ENCODE measurements around the gene MRPL24.

Gene MRPL24

DNA sequence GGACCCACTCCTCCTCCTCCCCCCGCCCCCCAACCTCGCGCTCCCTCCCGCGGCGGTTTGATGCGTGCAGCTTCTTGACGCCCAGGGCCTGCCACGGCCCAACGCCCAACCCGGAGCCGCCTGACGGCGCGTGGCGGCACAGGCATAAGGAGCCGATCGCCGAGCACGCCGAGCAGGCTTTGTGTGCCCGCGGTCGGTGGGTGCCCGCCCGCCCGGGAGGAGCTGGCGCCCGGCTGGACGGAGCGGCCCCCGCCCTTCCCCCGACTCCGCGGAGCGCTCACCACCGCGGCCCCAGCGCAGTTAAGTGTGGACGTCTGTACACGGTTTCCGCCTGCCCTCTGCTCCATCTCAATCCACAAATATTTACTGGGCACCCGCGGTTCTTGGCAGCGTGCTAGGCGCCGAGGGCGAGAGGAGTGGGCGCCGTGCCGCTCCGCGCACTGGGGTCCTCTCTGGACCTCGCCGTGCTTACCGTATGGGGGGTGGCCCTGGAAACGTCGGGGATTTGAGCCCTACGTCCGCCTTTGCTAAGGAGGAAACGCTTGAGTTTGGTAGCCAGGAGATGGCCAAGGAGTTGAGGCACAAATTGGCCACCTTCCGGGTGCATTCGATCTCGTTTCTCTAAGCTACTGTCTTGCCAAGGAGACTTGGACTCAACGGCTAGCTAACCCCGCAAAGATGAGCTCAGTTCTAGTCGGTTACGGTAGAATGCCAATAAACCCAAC, 11.0 kb upstream of the MRPL24 start (continued):
- TF ChIP-seq, protein P1, sequence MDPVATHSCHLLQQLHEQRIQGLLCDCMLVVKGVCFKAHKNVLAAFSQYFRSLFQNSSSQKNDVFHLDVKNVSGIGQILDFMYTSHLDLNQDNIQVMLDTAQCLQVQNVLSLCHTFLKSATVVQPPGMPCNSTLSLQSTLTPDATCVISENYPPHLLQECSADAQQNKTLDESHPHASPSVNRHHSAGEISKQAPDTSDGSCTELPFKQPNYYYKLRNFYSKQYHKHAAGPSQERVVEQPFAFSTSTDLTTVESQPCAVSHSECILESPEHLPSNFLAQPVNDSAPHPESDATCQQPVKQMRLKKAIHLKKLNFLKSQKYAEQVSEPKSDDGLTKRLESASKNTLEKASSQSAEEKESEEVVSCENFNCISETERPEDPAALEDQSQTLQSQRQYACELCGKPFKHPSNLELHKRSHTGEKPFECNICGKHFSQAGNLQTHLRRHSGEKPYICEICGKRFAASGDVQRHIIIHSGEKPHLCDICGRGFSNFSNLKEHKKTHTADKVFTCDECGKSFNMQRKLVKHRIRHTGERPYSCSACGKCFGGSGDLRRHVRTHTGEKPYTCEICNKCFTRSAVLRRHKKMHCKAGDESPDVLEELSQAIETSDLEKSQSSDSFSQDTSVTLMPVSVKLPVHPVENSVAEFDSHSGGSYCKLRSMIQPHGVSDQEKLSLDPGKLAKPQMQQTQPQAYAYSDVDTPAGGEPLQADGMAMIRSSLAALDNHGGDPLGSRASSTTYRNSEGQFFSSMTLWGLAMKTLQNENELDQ (tag by site-specific recombination; IDR thresholded peaks at IDR 0.05; ENCODE audit: low read depth), result no peak
- TF ChIP-seq ZNF791 (tag by site-specific recombination; IDR thresholded peaks at IDR 0.05), result no peak
- peak; percentile 79 for TF ChIP-seq ZFHX2 (tag by site-specific recombination; conservative IDR thresholded peaks at IDR 0.05)
- no peak for TF ChIP-seq ZNF239 (tag by site-specific recombination; IDR thresholded peaks at IDR 0.05)
- TF ChIP-seq ZNF501 (tag by site-specific recombination; IDR thresholded peaks at IDR 0.05), result peak; percentile 41; the same call in 1 of the 2 replicates
- TF ChIP-seq GLIS2 (tag by site-specific recombination; IDR thresholded peaks at IDR 0.05), result peak; percentile 75
- TF ChIP-seq, protein P2, sequence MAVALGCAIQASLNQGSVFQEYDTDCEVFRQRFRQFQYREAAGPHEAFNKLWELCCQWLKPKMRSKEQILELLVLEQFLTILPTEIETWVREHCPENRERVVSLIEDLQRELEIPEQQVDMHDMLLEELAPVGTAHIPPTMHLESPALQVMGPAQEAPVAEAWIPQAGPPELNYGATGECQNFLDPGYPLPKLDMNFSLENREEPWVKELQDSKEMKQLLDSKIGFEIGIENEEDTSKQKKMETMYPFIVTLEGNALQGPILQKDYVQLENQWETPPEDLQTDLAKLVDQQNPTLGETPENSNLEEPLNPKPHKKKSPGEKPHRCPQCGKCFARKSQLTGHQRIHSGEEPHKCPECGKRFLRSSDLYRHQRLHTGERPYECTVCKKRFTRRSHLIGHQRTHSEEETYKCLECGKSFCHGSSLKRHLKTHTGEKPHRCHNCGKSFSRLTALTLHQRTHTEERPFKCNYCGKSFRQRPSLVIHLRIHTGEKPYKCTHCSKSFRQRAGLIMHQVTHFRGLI (tag by site-specific recombination; IDR thresholded peaks at IDR 0.05), result peak; percentile 97
- 0 out of 2 replicates have a peak, but pooled peaks have one; percentile 31 for TF ChIP-seq ZNF785 (tag by site-specific recombination; IDR thresholded peaks at IDR 0.05)
- TF ChIP-seq ZNF426 (tag by site-specific recombination; IDR thresholded peaks at IDR 0.05), result no peak
- TF ChIP-seq MEIS1 (CRISPR knock-in tag; IDR thresholded peaks at IDR 0.05; ENCODE audit: borderline replicate concordance), result no peak
- no peak for TF ChIP-seq HOXD13 (CRISPR knock-in tag; IDR thresholded peaks at IDR 0.05; ENCODE audit: borderline replicate concordance)
- TF ChIP-seq ZNF792 (tag by site-specific recombination; IDR thresholded peaks at IDR 0.05), result no peak
- TF ChIP-seq ZNF138 (tag by site-specific recombination; IDR thresholded peaks at IDR 0.05; ENCODE audit: borderline replicate concordance), result no peak
- no peak for TF ChIP-seq ZNF596 (tag by site-specific recombination; IDR thresholded peaks at IDR 0.05)
- TF ChIP-seq ZNF146 (tag by site-specific recombination; IDR thresholded peaks at IDR 0.05), result no peak
- TF ChIP-seq ZNF214 (tag by site-specific recombination; IDR thresholded peaks at IDR 0.05; ENCODE audit: borderline replicate concordance), result no peak
- TF ChIP-seq ZNF354C (tag by site-specific recombination; IDR thresholded peaks at IDR 0.05; ENCODE audit: borderline replicate concordance, low read depth), result no peak
- TF ChIP-seq, protein P3, sequence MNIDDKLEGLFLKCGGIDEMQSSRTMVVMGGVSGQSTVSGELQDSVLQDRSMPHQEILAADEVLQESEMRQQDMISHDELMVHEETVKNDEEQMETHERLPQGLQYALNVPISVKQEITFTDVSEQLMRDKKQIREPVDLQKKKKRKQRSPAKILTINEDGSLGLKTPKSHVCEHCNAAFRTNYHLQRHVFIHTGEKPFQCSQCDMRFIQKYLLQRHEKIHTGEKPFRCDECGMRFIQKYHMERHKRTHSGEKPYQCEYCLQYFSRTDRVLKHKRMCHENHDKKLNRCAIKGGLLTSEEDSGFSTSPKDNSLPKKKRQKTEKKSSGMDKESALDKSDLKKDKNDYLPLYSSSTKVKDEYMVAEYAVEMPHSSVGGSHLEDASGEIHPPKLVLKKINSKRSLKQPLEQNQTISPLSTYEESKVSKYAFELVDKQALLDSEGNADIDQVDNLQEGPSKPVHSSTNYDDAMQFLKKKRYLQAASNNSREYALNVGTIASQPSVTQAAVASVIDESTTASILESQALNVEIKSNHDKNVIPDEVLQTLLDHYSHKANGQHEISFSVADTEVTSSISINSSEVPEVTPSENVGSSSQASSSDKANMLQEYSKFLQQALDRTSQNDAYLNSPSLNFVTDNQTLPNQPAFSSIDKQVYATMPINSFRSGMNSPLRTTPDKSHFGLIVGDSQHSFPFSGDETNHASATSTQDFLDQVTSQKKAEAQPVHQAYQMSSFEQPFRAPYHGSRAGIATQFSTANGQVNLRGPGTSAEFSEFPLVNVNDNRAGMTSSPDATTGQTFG (tag by site-specific recombination; IDR thresholded peaks at IDR 0.05; ENCODE audit: borderline replicate concordance), result no peak
- TF ChIP-seq ZNF423 (tag by site-specific recombination; IDR thresholded peaks at IDR 0.05), result peak; percentile 78; the same call in 1 of the 2 replicates
- TF ChIP-seq ZSCAN16 (tag by site-specific recombination; IDR thresholded peaks at IDR 0.05), result no peak
- no peak for TF ChIP-seq ZNF670 (tag by site-specific recombination; IDR thresholded peaks at IDR 0.05; ENCODE audit: low read depth)
- no peak for TF ChIP-seq ZNF560 (tag by site-specific recombination; IDR thresholded peaks at IDR 0.05; ENCODE audit: borderline replicate concordance)
- no peak for TF ChIP-seq FEZF1 (tag by site-specific recombination; IDR thresholded peaks at IDR 0.05)
- TF ChIP-seq, protein P4, sequence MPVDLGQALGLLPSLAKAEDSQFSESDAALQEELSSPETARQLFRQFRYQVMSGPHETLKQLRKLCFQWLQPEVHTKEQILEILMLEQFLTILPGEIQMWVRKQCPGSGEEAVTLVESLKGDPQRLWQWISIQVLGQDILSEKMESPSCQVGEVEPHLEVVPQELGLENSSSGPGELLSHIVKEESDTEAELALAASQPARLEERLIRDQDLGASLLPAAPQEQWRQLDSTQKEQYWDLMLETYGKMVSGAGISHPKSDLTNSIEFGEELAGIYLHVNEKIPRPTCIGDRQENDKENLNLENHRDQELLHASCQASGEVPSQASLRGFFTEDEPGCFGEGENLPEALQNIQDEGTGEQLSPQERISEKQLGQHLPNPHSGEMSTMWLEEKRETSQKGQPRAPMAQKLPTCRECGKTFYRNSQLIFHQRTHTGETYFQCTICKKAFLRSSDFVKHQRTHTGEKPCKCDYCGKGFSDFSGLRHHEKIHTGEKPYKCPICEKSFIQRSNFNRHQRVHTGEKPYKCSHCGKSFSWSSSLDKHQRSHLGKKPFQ (tag by site-specific recombination; IDR thresholded peaks at IDR 0.05), result no peak
- no peak for TF ChIP-seq ZNF174 (tag by site-specific recombination; IDR thresholded peaks at IDR 0.05)
- no peak for TF ChIP-seq ZNF548 (tag by site-specific recombination; IDR thresholded peaks at IDR 0.05)
- TF ChIP-seq ZNF837 (tag by site-specific recombination; IDR thresholded peaks at IDR 0.05), result no peak

Data from HEK293 (cell line).